Astrocyte of the cerebellum (primary cell): ENCODE results near the gene COG4.
A peak's percentile ranks its signal among the peaks of the same experiment; 100 is the strongest.

Source experiments
- DNase-seq: peaks from one replicate; pipeline ENCODE4 v3.0.0-alpha.2; 2011; ENCODE audit warnings: low read depth
- H3K4me3 ChIP-seq: 2 replicates; pipeline ENCODE4 v1.5.1; 2011; ENCODE audit warnings: mild to moderate bottlenecking, low read depth, low read length, moderate library complexity
- CTCF ChIP-seq: IDR thresholded peaks from 2 replicates; pipeline ENCODE4 v1.5.1; 2012; ENCODE audit warnings: low read length, low read depth, moderate library complexity, mild to moderate bottlenecking; ENCODE audit errors: missing control alignments
- in situ Hi-C: cut with HindIII; loops from 2 replicates; pipeline ENCODE4 v1.10.0; 2017; ENCODE audit warnings: low sequenced_read_pairs

COG4 gene

GRCh38 chr16:70568601-70569237 lies 45.4 kb upstream of the COG4 start:
- no peak for DNase-seq
- no peak for TF ChIP-seq CTCF
- H3K4me3 ChIP-seq: no peak overlapping the region
- in situ Hi-C loops: loop anchor here (10.0 kb wide), 1 partner anchor 106 kb away; no protein-coding TSS in a partner anchor

GRCh38 chr16:70565053-70565452 lies 41.7 kb upstream of the COG4 start:
- TF ChIP-seq CTCF: no peak
- in situ Hi-C loops: loop anchor here (10.0 kb wide), 1 partner anchor 110 kb away; no protein-coding TSS in a partner anchor
- DNase-seq: no peak
- H3K4me3 ChIP-seq: no peak overlapping the region

GRCh38 chr16:70563636-70564035 lies 40.3 kb upstream of the COG4 start:
- no peak for TF ChIP-seq CTCF
- in situ Hi-C loops: loop anchor here (10.0 kb wide), 1 partner anchor 111 kb away; no protein-coding TSS in a partner anchor
- no peak overlapping the region for H3K4me3 ChIP-seq
- DNase-seq: no peak

- no peak for DNase-seq
- in situ Hi-C loops: loop anchor here (10.0 kb wide), 1 partner anchor 113 kb away; no protein-coding TSS in a partner anchor
- H3K4me3 ChIP-seq: no peak overlapping the region
- TF ChIP-seq CTCF: no peak
These were observed 38.3 kb upstream of the COG4 start for GRCh38 chr16:70561623-70562022.

- DNase-seq: no peak
- in situ Hi-C loops: no loop called here
- no peak overlapping the region for H3K4me3 ChIP-seq
- no peak for TF ChIP-seq CTCF
These were observed 32.7 kb upstream of the COG4 start for GRCh38 chr16:70556063-70556462.

GRCh38 chr16:70553645-70554044 lies 30.3 kb upstream of the COG4 start:
- H3K4me3 ChIP-seq: no peak overlapping the region
- in situ Hi-C loops: no loop called here
- DNase-seq: peak; percentile 53
- TF ChIP-seq CTCF: no peak

GRCh38 chr16:70552675-70553074 lies 29.3 kb upstream of the COG4 start:
- no peak overlapping the region for H3K4me3 ChIP-seq
- no peak for TF ChIP-seq CTCF
- DNase-seq: no peak
- in situ Hi-C loops: no loop called here
